Muscle of leg (tissue), 16 donors: ENCODE measurements around the gene PREP. TPM values are rescaled to one million over a fixed set of nuclear protein-coding genes. Genes with fewer than 3 reads are reported as not detected.
A peak's percentile ranks its signal among the peaks of the same experiment; 100 is the strongest.

Source experiments
- DNase-seq: peaks from one replicate; pipeline ENCODE4 v3.0.0; 2013
- H3K27ac ChIP-seq: one replicate; pipeline ENCODE4 v1.5.1; 2013; ENCODE audit warnings: mild to moderate bottlenecking, low read length, control low read depth
- H3K27me3 ChIP-seq: one replicate; pipeline ENCODE4 v1.6.1; 2013; ENCODE audit warnings: low read length; ENCODE audit not compliant: control insufficient read depth, insufficient read depth
- H3K36me3 ChIP-seq: one replicate; pipeline ENCODE4 v1.6.1; 2013; ENCODE audit warnings: low read length; ENCODE audit not compliant: control insufficient read depth, insufficient read depth
- H3K4me1 ChIP-seq: one replicate; pipeline ENCODE4 v1.6.1; 2013; ENCODE audit warnings: low read length; ENCODE audit not compliant: control insufficient read depth, insufficient read depth
- H3K4me3 ChIP-seq: one replicate; pipeline ENCODE4 v1.5.1; 2013; ENCODE audit warnings: low read length, control low read depth
- H3K9me3 ChIP-seq: replicated peaks from 2 replicates; pipeline ENCODE4 v1.6.1; 2013; ENCODE audit warnings: low read depth, low read length; ENCODE audit not compliant: control insufficient read depth
- WGBS: methylation state at CpG from one replicate; pipeline ENCODE4 v1.1.5; 2013; ENCODE audit warnings: missing lambda C conversion rate; ENCODE audit not compliant: insufficient coverage; 5-methylcytosine and 5-hydroxymethylcytosine counted together
- long read RNA-seq, 11 donors: transcript quantifications; one replicate each; lab custom pipeline, GENCODE V29; 2026
- polyA plus RNA-seq, 8 donors: library from polyadenylated mRNA; unstranded; fragments of 120-200 nt; gene quantifications; one replicate each; pipeline versions ENCODE4 v1.2.1 to v1.2.3, GENCODE V29; 2013; ENCODE audit warnings: inconsistent platforms in 1 of 8, low replicate concordance in 1 of 8; ENCODE audit not compliant: insufficient read length in 8 of 8, insufficient read depth in 1 of 8
- total RNA-seq: library from RNA; stranded (reverse); fragments of 120-200 nt; gene quantifications from one replicate; pipeline ENCODE4 v1.2.4, GENCODE V29; 2013

PREP gene
- 19.8 TPM for total RNA-seq
- polyA plus RNA-seq, result 10 to 100 TPM; 31.6 to 39.9 (median 35.4) TPM
- long read RNA-seq, donor 1, transcript PREP-201 (15 exons, 2,905 nt), result major isoform, 6 of 6 reads
- long read RNA-seq, donor 1, partial matches to known transcripts, result 0 of 6 reads
- long read RNA-seq, donor 1, other reads (novel, unspliced or antisense), result 0 of 6 reads
- long read RNA-seq, donor 2, partial matches to known transcripts, result 0 of 2 reads
- long read RNA-seq, donor 2, other reads (novel, unspliced or antisense), result 0 of 2 reads
- long read RNA-seq, donor 3, transcript PREP-201 (15 exons, 2,905 nt), result major isoform, 6 of 6 reads
- long read RNA-seq, donor 3, partial matches to known transcripts, result 0 of 6 reads
- long read RNA-seq, donor 3, other reads (novel, unspliced or antisense), result 0 of 6 reads
- long read RNA-seq, donor 4, partial matches to known transcripts, result 0 of 4 reads
- long read RNA-seq, donor 4, other reads (novel, unspliced or antisense), result 0 of 4 reads
- long read RNA-seq, donor 5, transcript PREP-201 (15 exons, 2,905 nt), result major isoform, 9 of 9 reads
- long read RNA-seq, donor 5, partial matches to known transcripts, result 0 of 9 reads
- long read RNA-seq, donor 5, other reads (novel, unspliced or antisense), result 0 of 9 reads
- long read RNA-seq, donor 6, transcript PREP-201 (15 exons, 2,905 nt), result major isoform, 12 of 12 reads
- long read RNA-seq, donor 6, partial matches to known transcripts, result 0 of 12 reads
- long read RNA-seq, donor 6, other reads (novel, unspliced or antisense), result 0 of 12 reads
- long read RNA-seq, donor 7, transcript PREP-201 (15 exons, 2,905 nt), result major isoform, 7 of 8 reads
- long read RNA-seq, donor 7, partial matches to known transcripts, result 0 of 8 reads
- long read RNA-seq, donor 7, other reads (novel, unspliced or antisense), result 0 of 8 reads
- long read RNA-seq, donor 8, partial matches to known transcripts, result 0 of 4 reads
- long read RNA-seq, donor 8, other reads (novel, unspliced or antisense), result 0 of 4 reads
- long read RNA-seq, donor 9, partial matches to known transcripts, result 0 of 3 reads
- long read RNA-seq, donor 9, other reads (novel, unspliced or antisense), result 0 of 3 reads
- long read RNA-seq, donor 10, transcript PREP-201 (15 exons, 2,905 nt), result major isoform, 8 of 8 reads
- long read RNA-seq, donor 10, partial matches to known transcripts, result 0 of 8 reads
- long read RNA-seq, donor 10, other reads (novel, unspliced or antisense), result 0 of 8 reads
- long read RNA-seq, donor 11, transcript PREP-201 (15 exons, 2,905 nt), result major isoform, 6 of 6 reads
- long read RNA-seq, donor 11, partial matches to known transcripts, result 0 of 6 reads
- long read RNA-seq, donor 11, other reads (novel, unspliced or antisense), result 0 of 6 reads

GRCh38 chr6:105402939-105403935 lies at the start of gene PREP:
PREP (minus strand) TSS chr6:105403082; CDS start chr6:105402891, 191 bp downstream.
- DNase-seq, result peak; percentile 94
- Histone ChIP-seq H3K27me3 (no peaks in the 10 kb centered on the region), H3K9me3 (no peaks in the 10 kb centered on the region), H3K4me3 (peak within 1 kb of the TSS; percentile 93), H3K4me1 (peaks cover 21% of the 10 kb centered on the region), H3K36me3 (no peaks in the 10 kb centered on the region), H3K27ac (peak within 1 kb of the TSS; percentile 87)
- WGBS, result under 1% methylated on average over 65 of the region's 84 CpGs

GRCh38 chr6:105452376-105452775 lies 49.5 kb upstream of the PREP start:
- no peaks in the 10 kb centered on the region for H3K9me3 ChIP-seq
- H3K4me1 ChIP-seq, result no peaks in the 10 kb centered on the region
- H3K4me3 ChIP-seq, result no peak overlapping the region
- H3K36me3 ChIP-seq, result no peaks in the 10 kb centered on the region
- DNase-seq, result no peak
- no CpG with 5 or more reads among the region's 2 CpGs for WGBS
- H3K27me3 ChIP-seq, result no peaks in the 10 kb centered on the region
- H3K27ac ChIP-seq, result no peak overlapping the region

- H3K36me3 ChIP-seq, result no peaks in the 10 kb centered on the region
- no peaks in the 10 kb centered on the region for H3K9me3 ChIP-seq
- H3K27ac ChIP-seq, result no peak overlapping the region
- no peak overlapping the region for H3K4me3 ChIP-seq
- no peak for DNase-seq
- no CpG with 5 or more reads among the region's 2 CpGs for WGBS
- H3K27me3 ChIP-seq, result no peaks in the 10 kb centered on the region
- H3K4me1 ChIP-seq, result no peaks in the 10 kb centered on the region
These were observed 47.0 kb upstream of the PREP start for GRCh38 chr6:105449756-105450390.

- no peaks in the 10 kb centered on the region for H3K36me3 ChIP-seq
- H3K27me3 ChIP-seq, result no peaks in the 10 kb centered on the region
- H3K27ac ChIP-seq, result no peak overlapping the region
- H3K4me1 ChIP-seq, result no peaks in the 10 kb centered on the region
- WGBS, result 43% methylated on average over 1 of the region's 1 CpG
- H3K9me3 ChIP-seq, result no peaks in the 10 kb centered on the region
- no peak overlapping the region for H3K4me3 ChIP-seq
- DNase-seq, result peak; percentile 60
These were observed 42.6 kb upstream of the PREP start for GRCh38 chr6:105445481-105445880.

GRCh38 chr6:105443941-105444340 lies 41.1 kb upstream of the PREP start:
- H3K36me3 ChIP-seq, result no peaks in the 10 kb centered on the region

GRCh38 chr6:105442369-105442768 lies 39.5 kb upstream of the PREP start:
- WGBS, result no CpG with 5 or more reads among the region's 1 CpG

More at GRCh38 chr6:105443941-105444340, 41.1 kb upstream of the PREP start:
- no peak overlapping the region for H3K27ac ChIP-seq
- H3K9me3 ChIP-seq, result no peaks in the 10 kb centered on the region
- H3K4me1 ChIP-seq, result no peaks in the 10 kb centered on the region
- H3K4me3 ChIP-seq, result no peak overlapping the region
- H3K27me3 ChIP-seq, result no peaks in the 10 kb centered on the region
- DNase-seq, result no peak
- WGBS, result 95% methylated on average over 3 of the region's 6 CpGs

GRCh38 chr6:105437236-105437635 lies 34.4 kb upstream of the PREP start:
- WGBS, result no CpG with 5 or more reads among the region's 2 CpGs
- no peaks in the 10 kb centered on the region for H3K4me1 ChIP-seq
- no peak overlapping the region for H3K27ac ChIP-seq
- no peak overlapping the region for H3K4me3 ChIP-seq
- no peaks in the 10 kb centered on the region for H3K9me3 ChIP-seq
- H3K36me3 ChIP-seq, result no peaks in the 10 kb centered on the region
- H3K27me3 ChIP-seq, result no peaks in the 10 kb centered on the region
- DNase-seq, result no peak

More at GRCh38 chr6:105442369-105442768, 39.5 kb upstream of the PREP start:
- no peaks in the 10 kb centered on the region for H3K27me3 ChIP-seq
- no peak overlapping the region for H3K4me3 ChIP-seq
- H3K27ac ChIP-seq, result no peak overlapping the region
- no peaks in the 10 kb centered on the region for H3K9me3 ChIP-seq
- H3K4me1 ChIP-seq, result no peaks in the 10 kb centered on the region
- H3K36me3 ChIP-seq, result no peaks in the 10 kb centered on the region
- DNase-seq, result no peak

GRCh38 chr6:105433723-105434122 lies 30.8 kb upstream of the PREP start:
- Histone ChIP-seq H3K27me3 (no peaks in the 10 kb centered on the region), H3K4me3 (no peak overlapping the region), H3K9me3 (no peaks in the 10 kb centered on the region), H3K27ac (no peak overlapping the region), H3K4me1 (no peaks in the 10 kb centered on the region), H3K36me3 (no peaks in the 10 kb centered on the region)
- DNase-seq, result no peak
- no CpG with 5 or more reads among the region's 3 CpGs for WGBS
